MM.1S (cell line): ENCODE measurements around the gene ABCC9.
A peak's percentile ranks its signal among the peaks of the same experiment; 100 is the strongest.

Experiments
- DNase-seq: peaks from one replicate; pipeline ENCODE4 v3.0.0-alpha.2; 2015
- H2AFZ ChIP-seq: fragments of 300-600 bp; sonication (generic); 2 replicates; pipeline ENCODE4 v1.6.0; 2016; ENCODE audit warnings: antibody characterized with exemption, low read length
- H3F3A ChIP-seq: fragments of 300-600 bp; sonication (generic); 2 replicates; pipeline ENCODE4 v1.6.1; 2016; ENCODE audit warnings: mild to moderate bottlenecking, antibody characterized with exemption, low read length, moderate library complexity, mixed read lengths; ENCODE audit not compliant: insufficient read depth
- H3K27ac ChIP-seq: fragments of 300-600 bp; sonication (generic); 2 replicates; pipeline ENCODE4 v1.5.1; 2016; ENCODE audit warnings: mild to moderate bottlenecking, low read length
- H3K27me3 ChIP-seq: fragments of 300-600 bp; sonication (generic); replicated peaks from 2 replicates; pipeline ENCODE4 v1.6.0; 2016; ENCODE audit warnings: low read length; ENCODE audit not compliant: insufficient read depth
- H3K36me3 ChIP-seq: fragments of 300-600 bp; sonication (generic); replicated peaks from 2 replicates; pipeline ENCODE4 v1.6.1; 2016; ENCODE audit warnings: mild to moderate bottlenecking, low read length, mixed read lengths; ENCODE audit not compliant: insufficient read depth
- H3K4me1 ChIP-seq: fragments of 300-600 bp; sonication (generic); 2 replicates; pipeline ENCODE4 v1.6.1; 2016; ENCODE audit warnings: low read length, mixed read lengths
- H3K4me2 ChIP-seq: fragments of 300-600 bp; sonication (generic); 2 replicates; pipeline ENCODE4 v1.6.0; 2016; ENCODE audit warnings: low read depth, low read length
- H3K4me3 ChIP-seq: fragments of 300-600 bp; sonication (generic); 2 replicates; pipeline ENCODE4 v1.5.1; 2016; ENCODE audit warnings: low read length, mixed read lengths
- H3K79me2 ChIP-seq: fragments of 300-600 bp; sonication (generic); 2 replicates; pipeline ENCODE4 v1.6.1; 2016; ENCODE audit warnings: mixed run types, low read length, mixed read lengths
- H3K9ac ChIP-seq: fragments of 300-600 bp; sonication (generic); 2 replicates; pipeline ENCODE4 v1.6.1; 2016; ENCODE audit warnings: low read length, mixed read lengths
- H3K9me2 ChIP-seq: fragments of 300-600 bp; sonication (generic); replicated peaks from 2 replicates; pipeline ENCODE4 v1.6.1; 2016; ENCODE audit warnings: mild to moderate bottlenecking, low read length, mixed read lengths; ENCODE audit not compliant: insufficient read depth
- H3K9me3 ChIP-seq: fragments of 300-600 bp; sonication (generic); replicated peaks from 2 replicates; pipeline ENCODE4 v1.6.1; 2016; ENCODE audit warnings: mild to moderate bottlenecking, low read length, mixed read lengths; ENCODE audit not compliant: insufficient read depth
- H4K20me1 ChIP-seq: fragments of 300-600 bp; sonication (generic); 2 replicates; pipeline ENCODE4 v1.6.1; 2016; ENCODE audit warnings: mild to moderate bottlenecking, low read length, moderate library complexity, mixed read lengths; ENCODE audit not compliant: insufficient read depth
- EZH2 ChIP-seq: fragments of 300-600 bp; sonication (generic); optimal IDR thresholded peaks from 2 replicates; pipeline ENCODE3; 2017; ENCODE audit warnings: low read depth, mild to moderate bottlenecking, antibody characterized with exemption, low read length, mixed read lengths
- EZH2phosphoT487 ChIP-seq: fragments of 300-600 bp; sonication (generic); IDR thresholded peaks from 2 replicates; pipeline ENCODE4 v1.6.1; 2018; ENCODE audit warnings: antibody characterized with exemption, low read length
- TF ChIP-seq, protein P1 (sequence below): fragments of 300-600 bp; sonication (generic); IDR thresholded peaks from 2 replicates; pipeline ENCODE4 v1.5.1; 2016; ENCODE audit warnings: antibody characterized with exemption, low read length, mixed read lengths

Gene ABCC9

DNA sequence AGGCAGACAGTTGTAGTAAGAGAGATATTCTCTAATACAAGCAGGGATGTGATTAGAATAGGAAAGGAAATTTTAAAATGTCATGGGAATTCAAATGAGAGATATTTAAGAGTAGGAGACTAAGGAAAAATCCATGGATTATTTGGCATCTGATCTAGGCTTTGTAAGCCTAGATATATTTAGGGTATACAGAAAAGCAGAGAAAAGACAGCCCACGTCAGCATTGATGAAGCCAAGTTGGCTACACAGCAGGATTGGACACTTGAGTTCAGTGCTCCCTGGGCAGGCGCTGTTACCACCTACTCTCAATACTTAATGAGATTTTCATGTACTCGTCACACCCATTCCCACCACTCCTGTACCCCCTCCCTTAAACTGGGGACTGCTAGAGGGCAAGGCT, 165.1 kb downstream of the ABCC9 start:
- Histone ChIP-seq H3K4me3 (no peak overlapping the region), H3K79me2 (no peaks in the 10 kb centered on the region), H3K9me3 (no peaks in the 10 kb centered on the region), H3K27ac (no peak overlapping the region), H3K9ac (no peak overlapping the region), H3K36me3 (no peaks in the 10 kb centered on the region), H2AFZ (no peak overlapping the region), H3F3A (no peaks in the 10 kb centered on the region), H3K4me1 (no peaks in the 10 kb centered on the region), H3K9me2 (no peaks in the 10 kb centered on the region), H3K4me2 (no peak overlapping the region), H4K20me1 (no peaks in the 10 kb centered on the region), H3K27me3 (no peaks in the 10 kb centered on the region)
- no peak for TF ChIP-seq EZH2
- no peak for DNase-seq

DNA sequence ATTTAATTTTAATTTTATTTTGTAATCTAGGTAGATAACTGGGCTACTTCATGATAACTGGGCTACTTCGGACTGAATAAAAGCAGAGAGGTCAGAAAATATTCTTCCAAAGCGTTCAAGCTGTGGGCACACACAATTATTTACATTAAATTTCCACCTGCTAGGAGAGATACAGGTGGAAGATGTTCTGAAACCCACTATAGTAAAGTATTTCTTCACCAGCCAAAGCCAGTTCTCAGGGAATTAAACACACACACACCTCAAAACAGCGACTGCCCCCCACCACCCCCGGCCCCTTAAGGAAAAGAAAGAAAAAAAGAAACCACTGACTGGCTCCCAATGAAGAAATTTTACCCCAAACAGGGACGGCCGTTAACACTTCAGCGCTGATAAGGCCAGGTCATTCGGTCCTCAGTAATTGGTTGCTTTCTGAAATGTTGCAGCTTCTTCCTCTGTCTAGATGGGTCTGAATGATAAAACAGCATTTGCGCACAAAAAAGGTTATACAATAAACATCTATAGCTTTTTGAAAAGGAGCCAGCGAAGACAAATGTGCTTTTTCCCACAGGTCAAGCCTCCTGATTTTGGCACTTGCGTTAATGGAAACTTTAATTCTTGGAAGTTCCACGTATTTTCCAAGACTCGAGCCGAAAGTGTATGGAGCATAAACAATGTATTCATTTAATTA, 165.9 kb downstream of the ABCC9 start:
- no peak overlapping the region for H3K4me3 ChIP-seq
- H3K9me3 ChIP-seq, result no peaks in the 10 kb centered on the region
- H3K27ac ChIP-seq, result no peak overlapping the region
- H3K4me1 ChIP-seq, result no peaks in the 10 kb centered on the region
- no peak overlapping the region for H3K4me2 ChIP-seq
- H3K9ac ChIP-seq, result no peak overlapping the region
- no peak overlapping the region for H2AFZ ChIP-seq
- H3K79me2 ChIP-seq, result no peaks in the 10 kb centered on the region
- no peaks in the 10 kb centered on the region for H3K27me3 ChIP-seq
- no peaks in the 10 kb centered on the region for H3F3A ChIP-seq
- no peak for DNase-seq
- TF ChIP-seq, protein P1, sequence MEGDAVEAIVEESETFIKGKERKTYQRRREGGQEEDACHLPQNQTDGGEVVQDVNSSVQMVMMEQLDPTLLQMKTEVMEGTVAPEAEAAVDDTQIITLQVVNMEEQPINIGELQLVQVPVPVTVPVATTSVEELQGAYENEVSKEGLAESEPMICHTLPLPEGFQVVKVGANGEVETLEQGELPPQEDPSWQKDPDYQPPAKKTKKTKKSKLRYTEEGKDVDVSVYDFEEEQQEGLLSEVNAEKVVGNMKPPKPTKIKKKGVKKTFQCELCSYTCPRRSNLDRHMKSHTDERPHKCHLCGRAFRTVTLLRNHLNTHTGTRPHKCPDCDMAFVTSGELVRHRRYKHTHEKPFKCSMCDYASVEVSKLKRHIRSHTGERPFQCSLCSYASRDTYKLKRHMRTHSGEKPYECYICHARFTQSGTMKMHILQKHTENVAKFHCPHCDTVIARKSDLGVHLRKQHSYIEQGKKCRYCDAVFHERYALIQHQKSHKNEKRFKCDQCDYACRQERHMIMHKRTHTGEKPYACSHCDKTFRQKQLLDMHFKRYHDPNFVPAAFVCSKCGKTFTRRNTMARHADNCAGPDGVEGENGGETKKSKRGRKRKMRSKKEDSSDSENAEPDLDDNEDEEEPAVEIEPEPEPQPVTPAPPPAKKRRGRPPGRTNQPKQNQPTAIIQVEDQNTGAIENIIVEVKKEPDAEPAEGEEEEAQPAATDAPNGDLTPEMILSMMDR, result no peak
- TF ChIP-seq EZH2 (no peak), EZH2phosphoT487 (no peak)
- no peaks in the 10 kb centered on the region for H4K20me1 ChIP-seq
- H3K9me2 ChIP-seq, result no peaks in the 10 kb centered on the region
- no peaks in the 10 kb centered on the region for H3K36me3 ChIP-seq

DNA sequence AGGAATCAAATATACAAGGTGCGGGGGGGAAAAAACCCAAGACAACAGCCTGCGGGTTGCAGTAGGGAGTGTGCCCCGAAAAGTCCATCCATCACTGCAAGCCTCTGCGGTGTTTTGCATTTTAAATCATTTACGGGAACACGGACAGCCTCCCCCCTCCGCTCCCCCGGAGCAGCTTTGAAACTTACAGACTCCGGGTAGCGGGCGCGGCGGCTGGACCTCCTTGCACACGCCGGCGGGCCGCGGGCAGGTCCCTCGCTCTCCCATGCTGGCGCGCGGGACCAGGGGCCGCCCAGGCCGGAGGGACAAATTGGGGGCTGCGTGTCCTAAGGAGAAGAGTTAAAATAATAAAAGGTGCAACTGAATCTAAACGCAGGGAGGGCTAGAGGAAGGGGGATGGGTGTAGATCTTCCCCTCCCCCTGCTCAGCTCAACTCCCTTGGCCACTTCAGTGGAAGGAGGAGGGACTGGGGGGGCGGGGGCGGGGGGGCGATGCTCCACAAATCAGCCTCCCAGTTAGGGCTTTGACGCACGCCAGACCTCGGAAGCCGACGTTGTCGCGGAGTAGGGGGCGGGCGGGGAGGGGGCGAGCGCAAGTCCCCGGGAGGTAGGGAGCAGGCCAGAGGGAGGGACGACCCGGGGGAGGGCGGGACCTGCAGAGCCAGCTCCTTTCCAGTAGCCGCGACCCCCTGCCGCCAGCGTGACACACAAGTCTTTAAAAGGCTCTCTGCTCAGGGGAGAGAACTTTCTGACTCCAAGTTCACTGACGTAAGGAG, 166.7 kb downstream of the ABCC9 start, which contains the start of gene KCNJ8:
TSS of gene KCNJ8 (minus strand) at position 349 of the 775 bp plus-strand sequence. CDS start 1,090 bp downstream, outside the sequence.
- DNase-seq, result peak; percentile 16
- peak within 1 kb of the TSS; percentile 43; the same call in 1 of the 2 replicates for H3K4me3 ChIP-seq
- H3K36me3 ChIP-seq, result no peaks in the 10 kb centered on the region
- H2AFZ ChIP-seq, result no peak within 1 kb of the TSS; the same call in 1 of the 2 replicates
- H3K9me3 ChIP-seq, result no peaks in the 10 kb centered on the region
- H3K27me3 ChIP-seq, result no peaks in the 10 kb centered on the region
- TF ChIP-seq EZH2phosphoT487 (no peak), EZH2 (no peak)
- TF ChIP-seq, protein P1, result no peak
- H3K4me1 ChIP-seq, result no peaks in the 10 kb centered on the region
- no peak within 1 kb of the TSS for H3K9ac ChIP-seq
- H4K20me1 ChIP-seq, result no peaks in the 10 kb centered on the region
- no peak within 1 kb of the TSS for H3K27ac ChIP-seq
- H3K79me2 ChIP-seq, result no peaks in the 10 kb centered on the region
- peak within 1 kb of the TSS; percentile 32; the same call in 1 of the 2 replicates for H3K4me2 ChIP-seq
- H3K9me2 ChIP-seq, result no peaks in the 10 kb centered on the region
- no peaks in the 10 kb centered on the region for H3F3A ChIP-seq
